ENCODE measurements around the gene STAMBPL1.

Gene STAMBPL1

GRCh38 chr10:88908194-88908593, 28.1 kb downstream of the STAMBPL1 start:
- H3K4me3 ChIP-seq (ENCODE audit: low read length): no peak overlapping the region
- no peak for TF ChIP-seq CTCF (IDR thresholded peaks at IDR 0.05; ENCODE audit: insufficient read depth, low read depth, low read length, missing control alignments)
- DNase-seq (ENCODE audit: low read depth): no peak

GRCh38 chr10:88911116-88911515, 31.1 kb downstream of the STAMBPL1 start:
- no peak overlapping the region for H3K4me3 ChIP-seq (ENCODE audit: low read length)
- no peak for TF ChIP-seq CTCF (IDR thresholded peaks at IDR 0.05; ENCODE audit: insufficient read depth, low read depth, low read length, missing control alignments)
- DNase-seq (ENCODE audit: low read depth): no peak

GRCh38 chr10:88911851-88912250, 31.8 kb downstream of the STAMBPL1 start:
- TF ChIP-seq CTCF (IDR thresholded peaks at IDR 0.05; ENCODE audit: insufficient read depth, low read depth, low read length, missing control alignments): no peak
- DNase-seq (ENCODE audit: low read depth): no peak
- no peak overlapping the region for H3K4me3 ChIP-seq (ENCODE audit: low read length)

- no peak for TF ChIP-seq CTCF (IDR thresholded peaks at IDR 0.05; ENCODE audit: insufficient read depth, low read depth, low read length, missing control alignments)
- H3K4me3 ChIP-seq (ENCODE audit: low read length): no peak overlapping the region
- DNase-seq (ENCODE audit: low read depth): no peak
Measured at GRCh38 chr10:88913127-88913526, 33.1 kb downstream of the STAMBPL1 start.

GRCh38 chr10:88913788-88914187, 33.7 kb downstream of the STAMBPL1 start:
- no peak for TF ChIP-seq CTCF (IDR thresholded peaks at IDR 0.05; ENCODE audit: insufficient read depth, low read depth, low read length, missing control alignments)
- DNase-seq (ENCODE audit: low read depth): no peak
- no peak overlapping the region for H3K4me3 ChIP-seq (ENCODE audit: low read length)

- no peak for TF ChIP-seq CTCF (IDR thresholded peaks at IDR 0.05; ENCODE audit: insufficient read depth, low read depth, low read length, missing control alignments)
- no peak for DNase-seq (ENCODE audit: low read depth)
- no peak overlapping the region for H3K4me3 ChIP-seq (ENCODE audit: low read length)
Measured at GRCh38 chr10:88915781-88916180, 35.7 kb downstream of the STAMBPL1 start.

GRCh38 chr10:88916231-88916630, 36.2 kb downstream of the STAMBPL1 start:
- no peak for TF ChIP-seq CTCF (IDR thresholded peaks at IDR 0.05; ENCODE audit: insufficient read depth, low read depth, low read length, missing control alignments)
- no peak for DNase-seq (ENCODE audit: low read depth)
- H3K4me3 ChIP-seq (ENCODE audit: low read length): no peak overlapping the region

All from epithelial cell of esophagus (primary cell).